Keratinocyte (primary cell): ENCODE measurements around the gene ARHGAP24.

ENCODE experiments used
- CTCF ChIP-seq, 3 experiments: IDR thresholded peaks in 1 of 3; conservative IDR thresholded peaks in 1 of 3; optimal IDR thresholded peaks in 1 of 3; 2 replicates in 2 of 3; 3 replicates in 1 of 3; pipeline versions ENCODE3 to v1.5.1; 2011; ENCODE audit warnings: low read length in 3 of 3, mild to moderate bottlenecking in 3 of 3, moderate library complexity in 2 of 3, control low read depth in 1 of 3, inconsistent platforms in 1 of 3; ENCODE audit not compliant: insufficient read depth in 2 of 3; ENCODE audit errors: extremely low read depth in 1 of 3
- EZH2 ChIP-seq: IDR thresholded peaks from one replicate; pipeline ENCODE4 v1.6.1; 2012; ENCODE audit warnings: inconsistent platforms, mild to moderate bottlenecking, low read length, moderate library complexity

GRCh38 chr4:85805891-85806290 lies 330.9 kb downstream of the ARHGAP24 start:
- TF ChIP-seq CTCF (optimal IDR thresholded peaks at IDR 0.05 in 1 of 3, IDR thresholded peaks at IDR 0.05 in 1 of 3, conservative IDR thresholded peaks at IDR 0.05 in 1 of 3; ENCODE audit: extremely low read depth in 1 of 3, insufficient read depth in 2 of 3, low read length in 3 of 3) (no peak), EZH2 (no peak)
